Adipocyte (in vitro differentiated cells): ENCODE results near the gene SPECC1.
"Not testable (repeated sequence)": the region's sequence is repeated elsewhere in the genome, so short reads cannot be mapped to it uniquely, and the experiment has no call there.

Experiments used
- DNase-seq: peaks from one replicate; pipeline ENCODE4 v3.0.0-alpha.2; 2015; ENCODE audit warnings: low read depth
- H3K27me3 ChIP-seq: replicated peaks from 2 replicates; pipeline ENCODE4 v1.7.0; 2013; ENCODE audit warnings: mild to moderate bottlenecking, low read length, moderate library complexity; ENCODE audit not compliant: control insufficient read depth, insufficient read depth
- H3K36me3 ChIP-seq: 2 replicates; pipeline ENCODE4 v1.7.0; 2013; ENCODE audit warnings: low read length, mild to moderate bottlenecking, moderate library complexity; ENCODE audit not compliant: control insufficient read depth, insufficient read depth, severe bottlenecking
- H3K4me1 ChIP-seq: 2 replicates; pipeline ENCODE4 v1.7.0; 2013; ENCODE audit warnings: mild to moderate bottlenecking, low read length, moderate library complexity; ENCODE audit not compliant: control insufficient read depth, insufficient read depth
- H3K4me3 ChIP-seq: 2 replicates; pipeline ENCODE4 v1.7.0; 2013; ENCODE audit warnings: mild to moderate bottlenecking, low read length, moderate library complexity
- H3K9ac ChIP-seq: 2 replicates; pipeline ENCODE4 v1.7.0; 2013; ENCODE audit warnings: mild to moderate bottlenecking, low read length, moderate library complexity
- H3K9me3 ChIP-seq: 2 replicates; pipeline ENCODE4 v1.7.0; 2013; ENCODE audit warnings: mild to moderate bottlenecking, low read length, moderate library complexity; ENCODE audit not compliant: control insufficient read depth

The SPECC1 gene

DNA sequence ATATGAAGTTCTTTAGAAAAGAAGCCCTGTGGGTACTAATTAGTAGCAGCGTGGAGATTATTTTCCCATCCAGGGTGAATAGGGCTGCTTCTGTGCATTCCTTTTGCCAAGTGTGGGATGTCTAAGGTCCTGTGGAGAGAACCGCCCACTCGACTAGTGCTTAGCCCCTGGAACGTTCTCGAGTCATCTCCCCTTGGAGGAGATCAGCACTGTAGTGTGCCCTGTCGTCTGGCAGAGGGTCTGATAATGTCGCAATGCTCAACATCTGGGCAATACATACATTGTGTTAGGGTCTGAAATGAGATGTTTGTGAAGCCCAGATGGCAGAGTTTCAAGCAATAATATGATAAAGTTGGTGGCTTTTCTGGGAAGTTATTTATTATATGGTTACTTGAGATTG is 64.8 kb downstream of the SPECC1 start:
- Histone ChIP-seq H3K27me3 (no peaks in the 10 kb centered on the region), H3K9me3 (no peaks in the 10 kb centered on the region), H3K4me3 (peak overlapping the region; percentile 77), H3K9ac (peak overlapping the region; percentile 82), H3K4me1 (peaks cover 33% of the 10 kb centered on the region), H3K36me3 (no peaks in the 10 kb centered on the region)
- no peak for DNase-seq

DNA sequence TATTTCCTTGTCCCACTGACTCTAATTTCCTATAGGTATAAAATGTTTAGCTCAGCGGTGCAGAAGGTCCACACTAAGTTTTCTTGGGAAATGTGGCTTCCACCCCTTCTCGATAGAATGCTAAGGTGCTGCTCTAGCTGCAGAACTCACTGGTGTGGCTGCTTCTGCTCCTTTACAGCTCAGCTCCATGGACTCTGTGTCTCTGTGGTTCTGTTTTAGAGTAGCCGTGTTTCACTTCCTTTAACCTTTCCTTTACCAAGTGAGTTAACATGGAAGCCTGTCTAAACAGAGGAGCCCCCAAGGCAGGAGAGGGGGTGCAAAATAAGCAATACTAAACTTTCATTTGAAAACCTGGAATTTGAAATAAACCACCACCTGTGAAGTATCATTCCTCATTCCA is 65.3 kb downstream of the SPECC1 start:
- no peak for DNase-seq
- Histone ChIP-seq H3K27me3 (no peaks in the 10 kb centered on the region), H3K4me1 (peaks cover 33% of the 10 kb centered on the region)

DNA sequence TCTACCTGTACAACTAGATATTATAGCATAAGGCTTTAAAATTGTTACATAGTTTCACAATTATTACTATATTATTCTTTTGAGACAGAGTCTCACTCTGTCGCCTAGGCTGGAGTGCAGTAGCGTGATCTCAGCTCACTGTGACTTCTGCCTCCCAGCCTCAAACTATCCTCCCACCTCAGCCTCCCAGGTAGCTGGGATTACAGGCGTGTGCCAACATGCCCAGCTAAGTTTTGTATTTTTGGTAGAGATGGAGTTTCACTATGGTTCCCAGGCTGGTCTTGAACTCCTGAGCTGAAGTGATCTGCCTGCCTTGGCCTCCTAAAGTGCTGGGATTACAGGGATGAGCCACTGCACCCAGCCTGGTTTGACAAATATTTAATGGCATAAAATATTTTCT is 67.0 kb downstream of the SPECC1 start:
- H3K9me3 ChIP-seq, H3K36me3 ChIP-seq, DNase-seq, H3K27me3 ChIP-seq: not testable (repeated sequence)
- peaks cover 33% of the 10 kb centered on the region for H3K4me1 ChIP-seq
- H3K4me3 ChIP-seq: peak overlapping the region; percentile 75
- peak overlapping the region; percentile 79 for H3K9ac ChIP-seq

More for the DNA sequence above, 65.3 kb downstream of the SPECC1 start:
- H3K36me3 ChIP-seq: no peaks in the 10 kb centered on the region
- peak overlapping the region; percentile 82 for H3K9ac ChIP-seq
- H3K9me3 ChIP-seq: no peaks in the 10 kb centered on the region
- peak overlapping the region; percentile 77 for H3K4me3 ChIP-seq

DNA sequence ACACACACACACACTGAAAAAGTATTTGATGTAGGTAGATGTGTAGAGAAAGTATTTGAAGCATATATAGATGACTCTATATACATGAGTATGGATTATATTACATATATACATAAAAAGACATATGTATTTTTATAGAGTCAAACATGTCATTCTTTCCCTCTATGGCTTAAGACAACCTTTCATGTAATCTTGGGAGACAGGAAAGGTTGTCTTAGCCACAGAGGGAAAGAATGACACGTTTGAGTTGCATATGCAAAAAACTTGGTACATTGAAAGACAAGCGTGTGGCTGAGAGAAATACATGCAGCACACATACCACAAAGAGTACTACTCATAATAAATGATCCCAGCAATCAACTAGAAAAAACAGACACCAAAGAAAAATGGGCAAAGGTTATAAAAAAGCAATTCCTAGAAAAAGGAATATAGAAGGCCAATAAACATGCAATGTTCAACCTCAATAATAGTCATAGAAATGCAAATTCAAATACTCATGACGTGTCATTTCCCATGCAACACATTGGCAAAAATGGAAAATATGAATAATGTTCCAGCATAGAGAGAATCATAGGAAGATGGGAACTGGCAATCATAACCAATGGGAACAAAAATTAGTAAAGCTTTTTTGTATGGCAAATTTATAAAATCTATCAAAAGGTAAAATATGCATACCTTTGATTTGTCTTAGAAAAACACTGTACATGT is 69.0 kb downstream of the SPECC1 start:
- Histone ChIP-seq H3K9me3 (no peaks in the 10 kb centered on the region), H3K36me3 (no peaks in the 10 kb centered on the region), H3K27me3 (no peaks in the 10 kb centered on the region), H3K4me1 (peaks cover 34% of the 10 kb centered on the region), H3K4me3 (no peak overlapping the region), H3K9ac (no peak overlapping the region)
- DNase-seq: no peak

DNA sequence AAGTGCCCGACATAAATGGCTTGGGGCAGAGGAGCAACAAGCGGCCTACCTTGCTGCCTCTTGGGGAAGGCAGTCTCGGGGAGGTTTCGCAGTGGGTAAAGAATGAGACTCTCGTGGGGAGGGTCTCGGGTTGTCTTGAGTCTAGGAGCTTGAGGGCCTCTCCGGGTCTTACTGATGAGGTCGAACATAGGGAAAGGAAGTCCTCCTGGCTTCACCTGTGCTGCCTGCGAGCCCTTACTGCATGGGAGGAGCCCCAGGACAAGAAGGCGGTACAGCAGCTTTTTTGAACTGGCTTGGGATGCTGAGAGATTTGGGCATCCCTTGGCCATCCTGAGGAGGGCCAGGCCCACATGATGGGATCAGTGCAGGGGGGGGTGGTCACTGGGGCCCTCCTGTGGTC is 71.4 kb downstream of the SPECC1 start:
- Histone ChIP-seq H3K4me1 (peaks cover 37% of the 10 kb centered on the region), H3K36me3 (no peaks in the 10 kb centered on the region), H3K4me3 (no peak overlapping the region), H3K9me3 (no peaks in the 10 kb centered on the region), H3K27me3 (no peaks in the 10 kb centered on the region), H3K9ac (no peak overlapping the region)
- DNase-seq: no peak

DNA sequence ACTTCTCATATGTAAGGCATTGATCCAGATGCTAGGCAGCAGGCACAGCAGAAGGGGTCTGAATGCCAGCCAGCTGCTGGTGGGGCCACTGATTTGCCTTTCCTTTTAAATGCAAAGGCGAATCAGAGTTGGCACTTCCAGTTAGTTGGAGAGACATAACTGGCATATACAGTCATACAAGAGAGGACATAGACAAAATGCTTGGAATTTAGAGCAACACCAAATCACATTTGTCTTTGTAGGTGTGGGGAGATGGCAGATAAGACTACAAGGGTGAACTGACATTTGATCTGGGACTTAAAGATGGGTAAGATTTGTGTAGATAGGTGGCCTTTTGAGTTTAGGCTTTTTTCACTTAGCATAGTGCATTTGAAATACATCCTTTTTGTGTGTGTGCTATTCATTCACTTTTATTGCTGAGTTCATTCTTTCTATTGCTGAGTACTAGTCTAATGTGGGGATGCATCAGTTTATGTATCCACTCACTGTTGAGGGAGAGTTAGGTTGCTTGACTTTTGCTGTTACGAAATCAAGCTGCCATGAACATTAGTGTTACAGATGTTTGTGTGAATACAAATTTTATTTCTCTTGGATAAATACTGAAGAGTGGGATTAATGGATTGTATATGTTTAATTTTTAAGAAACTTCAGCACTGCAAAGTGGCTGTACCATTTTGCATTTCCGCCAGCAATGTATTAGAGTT is 74.1 kb downstream of the SPECC1 start:
- no peaks in the 10 kb centered on the region for H3K36me3 ChIP-seq
- H3K4me3 ChIP-seq: no peak overlapping the region
- no peak overlapping the region for H3K9ac ChIP-seq
- peak; percentile 46 for DNase-seq
- peaks cover 42% of the 10 kb centered on the region for H3K4me1 ChIP-seq
- H3K27me3 ChIP-seq: no peaks in the 10 kb centered on the region
- no peaks in the 10 kb centered on the region for H3K9me3 ChIP-seq

DNA sequence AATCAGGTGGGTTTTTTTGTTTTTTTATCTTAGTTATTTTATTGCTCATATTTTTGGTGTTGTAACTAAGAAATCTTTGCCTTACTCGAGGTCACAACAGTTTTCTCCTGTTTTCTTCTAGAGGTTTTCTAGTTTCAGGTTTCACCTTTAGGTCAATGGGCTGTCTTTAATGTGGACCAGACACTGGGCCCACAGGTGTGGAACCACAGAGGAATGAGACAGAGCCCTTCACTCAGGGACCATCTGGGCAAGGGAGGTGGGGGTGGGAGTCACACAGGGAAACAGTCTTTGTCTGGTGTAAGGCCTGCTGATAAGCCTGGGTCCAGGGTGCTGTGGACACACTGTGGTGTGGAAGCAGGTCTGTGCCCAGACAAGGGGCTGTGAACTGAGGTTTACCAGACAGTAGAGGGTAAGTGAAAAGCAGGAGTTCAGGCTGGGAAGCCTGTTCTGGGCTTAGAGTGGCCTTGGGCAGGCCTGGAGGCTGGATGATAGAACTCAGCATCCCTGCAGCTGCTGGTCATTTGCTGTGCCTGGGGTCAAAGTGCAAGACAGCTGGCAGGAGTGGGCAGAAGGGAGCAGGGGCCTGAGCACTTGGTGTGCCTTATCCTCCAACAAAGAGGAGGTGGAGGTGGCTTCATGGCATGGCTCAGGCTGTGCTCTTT is 75.6 kb downstream of the SPECC1 start:
- Histone ChIP-seq H3K9ac (peak overlapping the region; percentile 26), H3K4me3 (no peak overlapping the region), H3K27me3 (no peaks in the 10 kb centered on the region), H3K36me3 (no peaks in the 10 kb centered on the region), H3K4me1 (peaks cover 42% of the 10 kb centered on the region), H3K9me3 (no peaks in the 10 kb centered on the region)
- no peak for DNase-seq

DNA sequence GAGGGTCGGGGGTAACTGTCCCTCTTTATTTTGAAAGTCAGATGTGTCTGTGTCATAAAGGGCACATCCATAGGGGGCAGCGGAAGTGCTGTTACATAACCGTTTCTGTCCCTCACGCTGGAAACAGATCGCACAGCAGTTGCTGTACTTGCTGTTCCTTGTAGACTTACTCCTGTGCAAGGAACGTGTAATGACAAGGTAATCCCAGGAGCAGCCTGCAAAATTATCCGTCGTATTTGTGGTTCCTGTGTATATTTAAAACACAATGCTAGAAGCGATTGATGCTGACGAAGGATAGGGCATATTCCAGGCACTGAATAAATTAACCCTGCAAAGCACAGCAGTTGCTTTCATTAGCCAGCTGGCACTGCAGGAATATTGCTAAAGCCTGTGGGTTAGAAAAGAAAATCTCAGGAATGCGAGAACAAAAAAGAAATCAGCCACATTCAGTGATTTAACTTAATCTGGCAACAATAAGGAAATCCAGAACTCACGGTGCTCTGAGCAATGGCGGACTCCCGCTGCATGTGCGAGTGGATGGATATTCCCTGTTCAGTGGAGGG is 76.2 kb downstream of the SPECC1 start:
- no peaks in the 10 kb centered on the region for H3K9me3 ChIP-seq
- H3K4me3 ChIP-seq: no peak overlapping the region
- H3K36me3 ChIP-seq: no peaks in the 10 kb centered on the region
- no peaks in the 10 kb centered on the region for H3K27me3 ChIP-seq
- H3K9ac ChIP-seq: peak overlapping the region; percentile 26
- peaks cover 42% of the 10 kb centered on the region for H3K4me1 ChIP-seq
- peak; percentile 52 for DNase-seq

DNA sequence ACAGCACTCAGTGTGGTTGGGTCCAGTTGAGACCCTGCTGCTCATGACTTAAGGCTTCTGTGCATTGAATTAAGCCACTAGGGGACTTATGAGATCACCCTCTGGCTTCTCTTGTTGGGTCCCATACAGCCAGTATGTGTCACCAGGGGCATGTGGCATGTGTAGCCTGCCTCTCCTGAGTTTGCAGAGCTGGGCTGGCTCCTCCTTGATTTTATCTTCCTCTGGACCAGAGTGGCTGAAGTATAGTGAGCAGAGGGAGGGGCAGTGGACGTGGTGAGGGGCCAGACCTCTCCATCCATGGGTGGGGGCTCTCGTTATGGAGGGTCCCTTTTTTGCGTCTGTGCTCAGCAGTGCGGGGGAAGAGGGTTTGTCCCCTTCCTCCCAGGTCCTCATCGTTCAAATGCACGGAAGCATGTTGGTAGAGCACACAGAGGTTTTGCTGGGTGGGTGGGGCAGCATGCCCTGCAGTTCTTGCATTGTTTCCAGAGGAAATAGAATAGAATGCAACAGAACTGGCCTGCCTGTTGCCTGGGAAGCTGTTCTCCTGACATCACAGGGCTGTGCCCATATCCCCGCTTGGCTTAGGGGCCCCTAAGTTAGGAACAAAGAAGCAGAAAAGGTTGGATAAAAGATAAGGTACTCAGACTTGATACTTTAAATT is 77.4 kb downstream of the SPECC1 start:
- H3K9me3 ChIP-seq: no peaks in the 10 kb centered on the region
- no peaks in the 10 kb centered on the region for H3K36me3 ChIP-seq
- no peaks in the 10 kb centered on the region for H3K27me3 ChIP-seq
- H3K9ac ChIP-seq: no peak overlapping the region
- peaks cover 54% of the 10 kb centered on the region for H3K4me1 ChIP-seq
- DNase-seq: no peak
- H3K4me3 ChIP-seq: no peak overlapping the region

DNA sequence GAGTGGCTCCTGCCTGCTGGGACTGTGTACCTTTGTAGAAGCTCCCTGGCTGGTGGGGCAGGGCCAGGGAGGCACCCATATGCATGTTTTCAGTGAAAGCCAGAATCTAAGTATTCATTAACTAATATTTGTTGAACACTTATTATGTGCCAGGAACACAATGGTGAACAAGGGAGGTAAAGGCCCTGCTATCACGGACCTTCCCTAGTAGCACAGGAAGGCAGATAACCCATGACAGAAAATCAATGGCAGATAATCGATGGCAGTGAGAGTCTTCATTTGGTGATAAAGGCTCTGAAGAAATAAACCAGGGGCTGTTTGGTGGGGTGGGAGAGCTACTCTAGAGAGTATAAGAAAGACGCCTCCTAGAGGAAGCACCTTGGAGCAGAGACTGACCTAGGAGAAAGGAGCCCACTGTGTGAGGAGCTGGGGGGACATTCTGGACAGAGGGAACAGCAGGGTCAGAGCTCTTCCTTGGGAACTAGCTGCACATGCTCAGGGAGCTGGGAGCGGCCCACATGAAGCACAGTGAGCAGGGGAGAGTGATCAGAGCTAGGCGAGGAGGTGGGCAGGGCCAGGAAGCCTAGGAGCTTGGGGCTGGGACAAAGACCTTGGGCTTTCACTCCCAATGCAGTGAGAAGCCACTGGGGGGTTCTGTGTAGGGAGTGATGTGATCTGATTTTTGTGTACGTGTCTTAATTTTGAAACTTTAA is 78.5 kb downstream of the SPECC1 start:
- no peak overlapping the region for H3K4me3 ChIP-seq
- DNase-seq: no peak
- peaks cover 65% of the 10 kb centered on the region for H3K4me1 ChIP-seq
- H3K36me3 ChIP-seq: no peaks in the 10 kb centered on the region
- no peaks in the 10 kb centered on the region for H3K9me3 ChIP-seq
- no peak overlapping the region for H3K9ac ChIP-seq
- no peaks in the 10 kb centered on the region for H3K27me3 ChIP-seq
